AG04450 (cell line): ENCODE measurements around the gene RPL38. TPM values are rescaled to one million over a fixed set of nuclear protein-coding genes. Genes with fewer than 3 reads are reported as not detected.
A peak's percentile ranks its signal among the peaks of the same experiment; 100 is the strongest.

ENCODE experiments used
- CTCF ChIA-PET: fragments of 300-600, 350-600 bp; formaldehyde crosslinking; extraction: SDS; loops from one replicate; lab custom pipeline; 2022; ENCODE audit warnings: antibody characterized with exemption, inconsistent platforms; lab: Charles Lee
- POLR2A ChIA-PET: fragments of 350-600 bp; formaldehyde crosslinking; extraction: SDS; loops from one replicate; lab custom pipeline; 2021; ENCODE audit warnings: antibody characterized with exemption, inconsistent platforms; lab: Yijun Ruan, JAX
- DNase-seq: peaks from one replicate; pipeline ENCODE4 v3.0.0-alpha.2; 2011; ENCODE audit warnings: low read depth, low spot score
- H3K27ac ChIP-seq: one replicate; pipeline ENCODE4 v1.5.1; 2012; ENCODE audit warnings: low read depth, low read length, control low read depth
- H3K27me3 ChIP-seq: one replicate; pipeline ENCODE4 v1.6.0; 2012; ENCODE audit warnings: low read length; ENCODE audit not compliant: control insufficient read depth, insufficient read depth
- H3K4me3 ChIP-seq: 2 replicates; pipeline ENCODE4 v1.5.1; 2011; ENCODE audit warnings: mild to moderate bottlenecking, low read depth, low read length, control low read depth
- H3K9me3 ChIP-seq: 2 replicates; pipeline ENCODE4 v1.5.1; 2012; ENCODE audit warnings: low read length; ENCODE audit not compliant: control insufficient read depth, insufficient read depth
- polyA plus RNA-seq: library from polyadenylated mRNA; depleted of rRNA; stranded (reverse); fragments of >200 nt; gene quantifications from 2 replicates; pipeline ENCODE4 v1.2.3, GENCODE V29; 2011
- TF ChIP-seq, protein P1 (sequence below): IDR thresholded peaks from 2 replicates; pipeline ENCODE4 v1.5.1; 2011; ENCODE audit warnings: low read depth, low read length, control low read depth, inconsistent platforms

The RPL38 gene
- polyA plus RNA-seq, 1 experiment: 2,383 TPM

DNA sequence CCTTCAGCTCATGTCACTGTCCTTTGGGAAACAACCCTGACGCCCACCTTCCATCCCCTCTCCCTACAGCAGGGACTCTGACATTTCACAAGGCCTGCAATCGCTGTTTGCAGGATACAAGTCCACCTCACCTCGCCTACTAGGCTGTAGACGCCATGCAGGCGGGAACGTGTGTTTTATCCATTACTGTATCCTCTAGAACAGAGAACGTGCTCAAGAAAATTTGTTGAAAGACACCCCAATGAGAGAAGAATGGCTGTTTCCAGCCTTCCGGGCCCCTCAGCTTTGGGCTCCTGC is 8.4 kb downstream of the RPL38 start:
- ChIA-PET CTCF (interaction anchor here (1.4 to 1.5 kb wide), 2 partner anchors 85 to 245 kb away, joined by 4 to 5 read pairs; no protein-coding TSS in a partner anchor), POLR2A (interaction anchor here (2.6 kb wide), 1 partner anchor 8 kb away, joined by 18 read pairs; the partner anchor contains the start of gene RPL38)
- Histone ChIP-seq H3K4me3 (peak overlapping the region; percentile 76), H3K27ac (peak overlapping the region; percentile 21), H3K9me3 (no peaks in the 10 kb centered on the region; the same call in 1 of the 2 replicates), H3K27me3 (no peaks in the 10 kb centered on the region)
- DNase-seq: no peak
- TF ChIP-seq, protein P1, sequence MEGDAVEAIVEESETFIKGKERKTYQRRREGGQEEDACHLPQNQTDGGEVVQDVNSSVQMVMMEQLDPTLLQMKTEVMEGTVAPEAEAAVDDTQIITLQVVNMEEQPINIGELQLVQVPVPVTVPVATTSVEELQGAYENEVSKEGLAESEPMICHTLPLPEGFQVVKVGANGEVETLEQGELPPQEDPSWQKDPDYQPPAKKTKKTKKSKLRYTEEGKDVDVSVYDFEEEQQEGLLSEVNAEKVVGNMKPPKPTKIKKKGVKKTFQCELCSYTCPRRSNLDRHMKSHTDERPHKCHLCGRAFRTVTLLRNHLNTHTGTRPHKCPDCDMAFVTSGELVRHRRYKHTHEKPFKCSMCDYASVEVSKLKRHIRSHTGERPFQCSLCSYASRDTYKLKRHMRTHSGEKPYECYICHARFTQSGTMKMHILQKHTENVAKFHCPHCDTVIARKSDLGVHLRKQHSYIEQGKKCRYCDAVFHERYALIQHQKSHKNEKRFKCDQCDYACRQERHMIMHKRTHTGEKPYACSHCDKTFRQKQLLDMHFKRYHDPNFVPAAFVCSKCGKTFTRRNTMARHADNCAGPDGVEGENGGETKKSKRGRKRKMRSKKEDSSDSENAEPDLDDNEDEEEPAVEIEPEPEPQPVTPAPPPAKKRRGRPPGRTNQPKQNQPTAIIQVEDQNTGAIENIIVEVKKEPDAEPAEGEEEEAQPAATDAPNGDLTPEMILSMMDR: no peak

DNA sequence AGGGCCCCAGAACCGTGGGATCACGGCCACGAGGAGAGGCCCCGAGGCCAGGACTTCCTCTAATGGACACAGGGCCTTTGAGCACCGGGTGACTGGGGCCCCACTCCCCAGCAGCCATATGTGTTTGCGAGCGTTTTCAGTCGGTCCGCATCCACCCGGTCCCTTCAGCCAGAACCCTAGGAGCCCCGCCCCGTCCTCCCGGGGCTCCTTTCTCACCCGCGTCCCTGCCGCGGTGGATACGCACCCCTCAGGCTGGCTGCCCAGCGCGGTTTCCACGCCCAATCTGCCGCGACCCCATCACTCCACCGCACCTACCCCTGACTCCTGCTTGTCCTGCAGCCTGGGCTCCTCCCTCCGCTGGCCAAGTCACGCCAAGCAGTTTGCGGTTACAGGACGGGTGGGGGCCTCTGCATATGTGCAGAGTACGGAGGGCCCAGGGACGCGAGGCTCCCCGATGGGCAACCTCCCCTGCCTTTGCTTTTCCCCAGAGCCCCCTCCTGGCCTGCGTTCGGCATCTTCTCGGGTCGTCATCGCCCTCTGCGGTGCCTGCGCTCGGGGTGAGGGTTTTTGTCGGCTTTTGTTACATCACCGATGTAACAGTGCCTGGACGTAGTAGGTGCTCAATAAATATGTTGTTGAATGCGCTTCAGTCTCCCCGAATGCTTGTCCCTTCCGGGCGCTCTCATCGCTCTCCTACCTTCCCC is 8.9 kb downstream of the RPL38 start:
- Histone ChIP-seq H3K9me3 (no peaks in the 10 kb centered on the region; the same call in 1 of the 2 replicates), H3K27me3 (no peaks in the 10 kb centered on the region), H3K4me3 (peak overlapping the region; percentile 76), H3K27ac (peak overlapping the region; percentile 61)
- TF ChIP-seq, protein P1: no peak
- DNase-seq: no peak
- CTCF ChIA-PET: interaction anchor here (1.0 to 1.5 kb wide), 6 partner anchors 8 to 245 kb away, joined by 4 to 10 read pairs (median 5); partner anchors contain the start of gene RPL38
- POLR2A ChIA-PET: interaction anchor here (1.1 to 2.6 kb wide), 2 partner anchors 8 to 10 kb away, joined by 4 to 18 read pairs; partner anchors contain the start of gene RPL38

DNA sequence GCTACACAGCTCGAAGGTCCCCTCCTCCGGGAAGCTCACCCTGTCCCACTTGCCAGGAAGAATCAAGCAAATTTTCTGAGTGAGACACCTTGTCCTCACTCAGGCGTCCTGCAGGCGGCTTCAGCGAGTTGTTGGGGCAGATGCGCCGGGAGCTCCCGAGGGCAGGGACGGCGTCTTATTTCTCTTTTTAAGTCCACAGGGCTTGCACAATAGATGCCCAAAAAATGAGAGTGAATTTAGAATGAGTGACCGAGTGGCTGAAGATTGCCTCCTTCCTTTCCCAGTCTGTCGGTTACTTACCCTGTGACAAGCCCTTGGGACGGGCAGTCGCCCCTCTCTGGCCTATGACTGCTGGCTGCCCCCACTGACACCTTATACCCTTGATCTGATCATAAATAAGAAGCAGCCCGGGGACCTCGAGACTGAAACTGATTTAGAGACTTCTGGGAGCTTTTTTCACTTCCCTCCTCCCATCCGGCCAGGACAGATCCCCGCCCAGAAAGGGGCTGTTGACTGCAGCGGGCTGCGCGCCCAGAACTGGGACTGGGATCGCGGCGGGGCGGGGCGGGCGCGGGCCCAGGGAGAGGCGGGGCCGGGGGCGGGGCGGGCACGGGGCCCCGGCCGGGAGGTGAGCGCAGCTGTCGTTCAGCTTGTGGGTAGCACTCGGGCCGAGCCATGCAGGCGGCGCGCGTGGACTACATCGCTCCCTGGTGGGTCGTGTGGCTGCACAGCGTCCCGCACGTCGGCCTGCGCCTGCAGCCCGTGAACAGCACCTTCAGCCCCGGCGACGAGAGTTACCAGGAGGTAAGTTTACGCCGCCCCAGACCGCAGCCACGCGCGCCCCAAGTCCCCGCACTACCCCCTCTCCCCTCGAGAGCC is 9.7 kb downstream of the RPL38 start, which contains the start of gene TTYH2:
TTYH2 (plus strand) TSS at position 659 of the 879 bp plus-strand sequence; CDS start at position 676, 17 bp downstream.
- H3K27ac ChIP-seq: peak within 1 kb of the TSS; percentile 61
- H3K27me3 ChIP-seq: no peaks in the 10 kb centered on the region
- DNase-seq: peak; percentile 55
- TF ChIP-seq, protein P1: peak; percentile 40
- ChIA-PET CTCF (interaction anchor here (1.0 to 1.4 kb wide), 4 partner anchors 9 to 245 kb away, joined by 4 to 10 read pairs (median 6); partner anchors contain the start of gene RPL38), POLR2A (interaction anchor here (1.1 to 2.6 kb wide), 2 partner anchors 9 kb away, joined by 4 to 18 read pairs; partner anchors contain the start of gene RPL38)
- no peaks in the 10 kb centered on the region; the same call in 1 of the 2 replicates for H3K9me3 ChIP-seq
- H3K4me3 ChIP-seq: peak within 1 kb of the TSS; percentile 76

DNA sequence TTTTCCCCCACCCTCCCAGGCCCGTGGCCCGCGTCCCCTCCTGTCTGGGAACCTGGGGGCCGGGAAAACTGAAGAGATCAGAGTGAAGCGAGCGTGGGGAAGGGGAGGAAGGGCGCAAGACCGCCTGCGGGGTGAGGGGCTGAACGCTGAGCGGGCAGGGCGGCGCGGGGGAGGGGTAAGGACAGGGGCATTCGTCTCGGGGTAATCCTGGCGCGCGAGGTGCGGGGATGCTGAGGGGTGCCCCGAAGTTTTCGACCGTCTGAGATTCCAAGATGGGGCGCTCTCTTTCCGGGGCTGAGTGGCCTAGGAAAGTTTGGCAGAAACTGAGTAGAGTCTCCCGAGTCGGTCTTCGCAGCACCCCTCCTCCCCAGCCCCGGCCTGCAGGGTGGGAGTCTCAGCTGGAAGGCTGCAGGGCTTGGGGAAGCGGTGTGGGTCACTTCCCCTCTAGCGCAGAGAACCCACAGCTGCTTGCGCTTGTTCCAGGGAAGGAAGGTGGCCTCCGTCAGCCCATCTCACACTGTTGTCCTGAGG is 10.4 kb downstream of the RPL38 start:
- H3K4me3 ChIP-seq: peak overlapping the region; percentile 63
- TF ChIP-seq, protein P1: no peak
- H3K9me3 ChIP-seq: no peaks in the 10 kb centered on the region; the same call in 1 of the 2 replicates
- ChIA-PET POLR2A (interaction anchor here (2.6 kb wide), 1 partner anchor 10 kb away, joined by 18 read pairs; the partner anchor contains the start of gene RPL38), CTCF (interaction anchor here (1.0 to 1.4 kb wide), 4 partner anchors 9 to 244 kb away, joined by 4 to 10 read pairs (median 6); partner anchors contain the start of gene RPL38)
- DNase-seq: no peak
- no peak overlapping the region for H3K27ac ChIP-seq
- H3K27me3 ChIP-seq: no peaks in the 10 kb centered on the region
